Trophoblast cell (in vitro differentiated cells and primary cell): ENCODE results near the gene DAO.
"Not testable (repeated sequence)": the region's sequence is repeated elsewhere in the genome, so short reads cannot be mapped to it uniquely, and the experiment has no call there.

Source experiments
- DNase-seq, 2 donors: peaks; one replicate each; pipeline ENCODE4 v3.0.0-alpha.2; 2016
- H2AFZ ChIP-seq: 2 replicates; pipeline ENCODE4 v1.6.1; 2013; ENCODE audit warnings: low read length, moderate library complexity, mild to moderate bottlenecking; ENCODE audit not compliant: insufficient read depth, poor library complexity
- H2AK5ac ChIP-seq: 2 replicates; pipeline ENCODE4 v1.6.1; 2013; ENCODE audit warnings: mild to moderate bottlenecking, low read length
- H2BK120ac ChIP-seq: 2 replicates; pipeline ENCODE4 v1.6.1; 2013; ENCODE audit warnings: low read length, mild to moderate bottlenecking, moderate library complexity; ENCODE audit not compliant: insufficient read depth, poor library complexity
- H2BK12ac ChIP-seq: 2 replicates; pipeline ENCODE4 v1.6.1; 2013; ENCODE audit warnings: mild to moderate bottlenecking, low read length, moderate library complexity
- H2BK5ac ChIP-seq: 2 replicates; pipeline ENCODE4 v1.6.1; 2013; ENCODE audit warnings: low read length, low read depth, moderate library complexity, mild to moderate bottlenecking; ENCODE audit not compliant: poor library complexity
- H3K14ac ChIP-seq: 2 replicates; pipeline ENCODE4 v1.6.1; 2013; ENCODE audit warnings: mild to moderate bottlenecking, low read length
- H3K18ac ChIP-seq: 2 replicates; pipeline ENCODE4 v1.6.1; 2013; ENCODE audit warnings: mild to moderate bottlenecking, low read length
- H3K23ac ChIP-seq: 2 replicates; pipeline ENCODE4 v1.6.1; 2013; ENCODE audit warnings: low read length
- H3K27ac ChIP-seq: 2 replicates; pipeline ENCODE4 v1.5.1; 2013; ENCODE audit warnings: low read depth, mild to moderate bottlenecking, inconsistent platforms, low read length, moderate library complexity
- H3K27me3 ChIP-seq: 2 replicates; pipeline ENCODE4 v1.6.1; 2013; ENCODE audit warnings: inconsistent platforms, mild to moderate bottlenecking, low read length, moderate library complexity; ENCODE audit not compliant: insufficient read depth
- H3K36me3 ChIP-seq, 2 experiments: 1 replicate in 1 of 2; 2 replicates in 1 of 2; pipeline ENCODE4 v1.6.1; 2013; ENCODE audit warnings: low read length in 2 of 2, mild to moderate bottlenecking in 2 of 2, moderate library complexity in 1 of 2; ENCODE audit not compliant: insufficient read depth in 2 of 2, control insufficient read depth in 1 of 2
- H3K4ac ChIP-seq: 2 replicates; pipeline ENCODE4 v1.6.1; 2013; ENCODE audit warnings: low read depth, mild to moderate bottlenecking, low read length, moderate library complexity
- H3K4me1 ChIP-seq, 2 experiments: 1 replicate in 1 of 2; 2 replicates in 1 of 2; pipeline ENCODE4 v1.6.1; 2013; ENCODE audit warnings: low read length in 2 of 2, mild to moderate bottlenecking in 2 of 2, moderate library complexity in 1 of 2; ENCODE audit not compliant: insufficient read depth in 2 of 2, control insufficient read depth in 1 of 2
- H3K4me2 ChIP-seq: 2 replicates; pipeline ENCODE4 v1.6.1; 2013; ENCODE audit warnings: inconsistent platforms, mild to moderate bottlenecking, low read length, moderate library complexity
- H3K4me3 ChIP-seq: 2 replicates; pipeline ENCODE4 v1.5.1; 2013; ENCODE audit warnings: mild to moderate bottlenecking, low read depth, low read length, inconsistent platforms
- H3K79me1 ChIP-seq: one replicate; pipeline ENCODE4 v1.6.1; 2013; ENCODE audit warnings: low read length
- H3K79me2 ChIP-seq: 2 replicates; pipeline ENCODE4 v1.6.1; 2013; ENCODE audit warnings: low read length, mild to moderate bottlenecking; ENCODE audit not compliant: control insufficient read depth, insufficient read depth, poor library complexity
- H3K9ac ChIP-seq: 2 replicates; pipeline ENCODE4 v1.6.1; 2013; ENCODE audit warnings: mild to moderate bottlenecking, low read length
- H3K9me3 ChIP-seq: 2 replicates; pipeline ENCODE4 v1.6.1; 2013; ENCODE audit warnings: low read depth, mild to moderate bottlenecking, control low read depth, inconsistent platforms, low read length; ENCODE audit not compliant: insufficient read depth
- H4K12ac ChIP-seq: 2 replicates; pipeline ENCODE4 v1.6.1; 2013; ENCODE audit warnings: low read depth, mild to moderate bottlenecking, low read length, moderate library complexity
- H4K8ac ChIP-seq: 2 replicates; pipeline ENCODE4 v1.6.1; 2013; ENCODE audit warnings: low read depth, mild to moderate bottlenecking, low read length, moderate library complexity
- H4K91ac ChIP-seq: one replicate; pipeline ENCODE4 v1.6.1; 2013; ENCODE audit warnings: low read depth, mild to moderate bottlenecking, low read length, moderate library complexity
- WGBS: extraction: QIAGEN DNeasy Blood & Tissue Kit; methylation state at CpG from one replicate; pipeline ENCODE4 v1.1.7; 2013; ENCODE audit warnings: missing lambda C conversion rate; ENCODE audit not compliant: insufficient read length, insufficient coverage; ENCODE audit errors: extremely low coverage; 5-methylcytosine and 5-hydroxymethylcytosine counted together

The DAO gene

DNA sequence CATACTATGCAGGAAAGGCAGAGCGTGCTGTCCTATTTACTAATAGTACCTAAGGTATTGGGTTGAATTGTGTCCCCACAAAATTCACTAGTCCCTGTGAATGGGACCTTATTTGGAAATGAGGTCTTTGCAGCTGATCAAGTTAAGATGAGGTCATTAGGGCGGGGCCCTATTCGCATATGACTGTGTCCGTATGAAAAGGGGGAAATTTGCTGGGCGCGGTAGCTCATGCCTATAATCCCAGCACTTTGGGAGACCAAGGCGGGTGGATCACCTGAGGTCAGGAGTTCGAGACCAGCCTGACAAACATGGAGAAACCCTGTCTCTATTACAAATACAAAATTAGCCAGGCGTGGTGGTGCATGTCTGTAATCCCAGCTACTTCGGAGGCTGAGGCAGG lies 13.8 kb upstream of the DAO start:
- H3K4me1 ChIP-seq, H3K79me2 ChIP-seq, H4K12ac ChIP-seq, H3K27ac ChIP-seq, DNase-seq, H3K14ac ChIP-seq, H2BK5ac ChIP-seq, H3K4me3 ChIP-seq, H4K91ac ChIP-seq, H3K4ac ChIP-seq, H3K79me1 ChIP-seq, H3K4me2 ChIP-seq, H3K9ac ChIP-seq, H3K18ac ChIP-seq, H3K9me3 ChIP-seq, H2AFZ ChIP-seq, H2BK120ac ChIP-seq, H2BK12ac ChIP-seq, H4K8ac ChIP-seq, H3K23ac ChIP-seq, H3K36me3 ChIP-seq, H2AK5ac ChIP-seq, H3K27me3 ChIP-seq: not testable (repeated sequence)
- no CpG with 5 or more reads among the region's 10 CpGs for WGBS

GRCh38 chr12:108868781-108869180 lies 11.1 kb upstream of the DAO start:
- no peak overlapping the region for H4K91ac ChIP-seq
- no peaks in the 10 kb centered on the region for H3K79me2 ChIP-seq
- no peak overlapping the region for H2BK120ac ChIP-seq
- no peaks in the 10 kb centered on the region for H3K9me3 ChIP-seq
- no peaks in the 10 kb centered on the region for H3K79me1 ChIP-seq
- no peak overlapping the region for H3K14ac ChIP-seq
- no peak overlapping the region for H2AK5ac ChIP-seq
- DNase-seq: no peak
- no peak overlapping the region for H3K4me2 ChIP-seq
- H3K4me3 ChIP-seq: no peak overlapping the region
- H3K27ac ChIP-seq: no peak overlapping the region
- H2BK12ac ChIP-seq: no peak overlapping the region
- H2BK5ac ChIP-seq: no peak overlapping the region
- no peaks in the 10 kb centered on the region for H3K4me1 ChIP-seq
- H4K12ac ChIP-seq: no peak overlapping the region
- H3K9ac ChIP-seq: no peak overlapping the region
- H3K27me3 ChIP-seq: no peaks in the 10 kb centered on the region
- no peak overlapping the region for H2AFZ ChIP-seq
- WGBS: no CpG with 5 or more reads among the region's 4 CpGs
- H3K4ac ChIP-seq: no peak overlapping the region
- no peak overlapping the region for H3K18ac ChIP-seq
- H4K8ac ChIP-seq: no peak overlapping the region
- H3K23ac ChIP-seq: no peak overlapping the region
- H3K36me3 ChIP-seq: no peaks in the 10 kb centered on the region

- Histone ChIP-seq H3K9ac (no peak overlapping the region), H4K12ac (no peak overlapping the region), H2AK5ac (no peak overlapping the region), H3K4ac (no peak overlapping the region), H3K4me3 (no peak overlapping the region), H2BK120ac (no peak overlapping the region), H3K36me3 (no peaks in the 10 kb centered on the region), H4K91ac (no peak overlapping the region), H3K79me2 (no peaks in the 10 kb centered on the region), H3K23ac (no peak overlapping the region), H3K9me3 (no peaks in the 10 kb centered on the region), H3K27ac (no peak overlapping the region), H3K18ac (no peak overlapping the region), H3K27me3 (no peaks in the 10 kb centered on the region), H3K14ac (no peak overlapping the region), H3K4me1 (peaks cover 0 to 4% of the 10 kb centered on the region in 2 experiments), H3K4me2 (no peak overlapping the region), H3K79me1 (no peaks in the 10 kb centered on the region), H2BK5ac (no peak overlapping the region), H4K8ac (no peak overlapping the region), H2AFZ (no peak overlapping the region), H2BK12ac (no peak overlapping the region)
- WGBS: no CpG with 5 or more reads among the region's 1 CpG
- no peak for DNase-seq
Measured at GRCh38 chr12:108875280-108875679, 4.6 kb upstream of the DAO start.

GRCh38 chr12:108875682-108876361 lies 4.1 kb upstream of the DAO start:
- no peak overlapping the region for H3K4me3 ChIP-seq
- H2BK120ac ChIP-seq: no peak overlapping the region
- H4K8ac ChIP-seq: no peak overlapping the region
- H3K79me2 ChIP-seq: no peaks in the 10 kb centered on the region
- no peaks in the 10 kb centered on the region for H3K79me1 ChIP-seq
- no peak overlapping the region for H3K18ac ChIP-seq
- no peak overlapping the region for H3K23ac ChIP-seq
- H4K12ac ChIP-seq: no peak overlapping the region
- no peak overlapping the region for H2AFZ ChIP-seq
- H3K4me2 ChIP-seq: no peak overlapping the region
- no CpG with 5 or more reads among the region's 3 CpGs for WGBS
- no peaks in the 10 kb centered on the region for H3K9me3 ChIP-seq
- H2BK12ac ChIP-seq: no peak overlapping the region
- no peak overlapping the region for H2AK5ac ChIP-seq
- peaks cover 0 to 4% of the 10 kb centered on the region in 2 experiments for H3K4me1 ChIP-seq
- no peak overlapping the region for H3K27ac ChIP-seq
- no peak for DNase-seq
- no peaks in the 10 kb centered on the region for H3K27me3 ChIP-seq
- H3K9ac ChIP-seq: no peak overlapping the region
- H3K14ac ChIP-seq: no peak overlapping the region
- no peak overlapping the region for H3K4ac ChIP-seq
- no peaks in the 10 kb centered on the region for H3K36me3 ChIP-seq
- H4K91ac ChIP-seq: no peak overlapping the region
- no peak overlapping the region for H2BK5ac ChIP-seq
